HepG2 (cell line): ENCODE results near the gene NPIPB6. TPM values are rescaled to one million over a fixed set of nuclear protein-coding genes. Genes with fewer than 3 reads are reported as not detected.

Source experiments
- CHD4 ChIP-seq: fragments of 200-600 bp; sonication (generic); IDR thresholded peaks from 2 replicates; pipeline ENCODE4 v1.7.0; 2017; ENCODE audit warnings: mild to moderate bottlenecking, low read length, borderline replicate concordance
- DMTF1 ChIP-seq: sonication (generic); formaldehyde crosslinking; IDR thresholded peaks from 2 replicates; pipeline ENCODE4 v1.4.0; 2020; ENCODE audit warnings: mild to moderate bottlenecking, missing genetic modification reagents
- HBP1 ChIP-seq: IDR thresholded peaks from 2 replicates; pipeline ENCODE4 v1.6.1; 2016; ENCODE audit warnings: low read depth, control low read depth
- TFAP4 ChIP-seq: sonication (generic); IDR thresholded peaks from 2 replicates; pipeline ENCODE4 v1.6.1; 2016; ENCODE audit warnings: low read depth, borderline replicate concordance
- ZNF281 ChIP-seq: sonication (generic); formaldehyde crosslinking; IDR thresholded peaks from 2 replicates; pipeline ENCODE4 v1.4.0; 2020; ENCODE audit warnings: missing genetic modification reagents, borderline replicate concordance
- polyA plus RNA-seq, 8 experiments: library from polyadenylated mRNA; depleted of rRNA in 3 of 8; stranded (reverse) in 7 of 8; unstranded in 1 of 8; fragments of >200 nt; fragmentation: Illumina TruSeq in 4 of 8; extraction: Trizol in 4 of 8; gene quantifications; 2 replicates each; pipeline versions ENCODE4 v1.2.1 to v1.2.3, GENCODE V29; 2011 to 2016; ENCODE audit warnings: low read depth in 4 of 8, missing spikeins in 1 of 8, mixed read lengths in 1 of 8; ENCODE audit not compliant: insufficient read depth in 1 of 8
- total RNA-seq, 5 experiments: library from RNA; depleted of rRNA; stranded (reverse); fragments of >200 nt; fragmentation: Illumina TruSeq; extraction: Trizol; gene quantifications; 2 replicates each; pipeline ENCODE4 v1.2.3, GENCODE V29; 2016; ENCODE audit warnings: low read depth in 1 of 5

Gene NPIPB6
- total and polyA plus RNA-seq, 2 of the 13 experiments (the other 11 are each of a cell fraction or from before 2014, with no cell fraction given): 0.25 TPM; not detected in 1

GRCh38 chr16:28301154-28301553 lies 62.2 kb downstream of the NPIPB6 start (continued):
- no peak for TF ChIP-seq ZNF281 (CRISPR knock-in tag)
- TF ChIP-seq DMTF1 (CRISPR knock-in tag): no peak
- no peak for TF ChIP-seq TFAP4
- TF ChIP-seq HBP1: no peak
- TF ChIP-seq CHD4: no peak
